Spleen (tissue), 7 donors: ENCODE data around the gene VSTM2L.

Experiments
- CTCF ChIP-seq, 11 experiments: fragments of 200-600 bp in 7 of 11; fragments of 450-650 bp in 4 of 11; sonication (generic) in 4 of 11; IDR thresholded peaks in 8 of 11; conservative IDR thresholded peaks in 3 of 11; 1 replicate in 7 of 11; 2 replicates in 4 of 11; pipeline versions ENCODE4 v1.4.0 to v1.8.0; 2016 to 2021; ENCODE audit warnings: antibody characterized with exemption in 11 of 11, inconsistent platforms in 4 of 11, mild to moderate bottlenecking in 1 of 11
- POLR2A ChIP-seq, 3 donors: fragments of 450-650 bp; IDR thresholded peaks; one replicate each; pipeline ENCODE4 v1.5.1; 2017; ENCODE audit warnings: antibody characterized with exemption in 3 of 3, mild to moderate bottlenecking in 1 of 3
- POLR2AphosphoS5 ChIP-seq, 3 donors: sonication (generic); formaldehyde crosslinking; IDR thresholded peaks; one replicate each; pipeline ENCODE4 v1.5.1; 2017; ENCODE audit warnings: antibody characterized with exemption in 3 of 3
- donor health status: DM: no; HTN: no; CAD: no; lungs with moderate emphysema.
- donor health status: DM: no; HTN: no; CAD: no.
- donor health status: DM: no; HTN: no; CAD: no.

GRCh38 chr20:37968841-37969401, 66.0 kb downstream of the VSTM2L start:
- TF ChIP-seq CTCF (IDR thresholded peaks at IDR 0.05 in 8 of 11, conservative IDR thresholded peaks at IDR 0.05 in 3 of 11), result no peak
- no peak for TF ChIP-seq POLR2A (IDR thresholded peaks at IDR 0.05)
- no peak for TF ChIP-seq POLR2AphosphoS5 (IDR thresholded peaks at IDR 0.05)
